Fibroblast of skin of scalp (primary cell): Measurements from ENCODE around the gene FAM110A.
A peak's percentile ranks its signal among the peaks of the same experiment; 100 is the strongest.
"Not testable (repeated sequence)": the region's sequence is repeated elsewhere in the genome, so short reads cannot be mapped to it uniquely, and the experiment has no call there.

Source experiments
- DNase-seq: peaks from one replicate; pipeline ENCODE4 v3.0.0-alpha.2; 2013

The FAM110A gene

GRCh38 chr20:844473-845225, 11.1 kb downstream of the FAM110A start:
- peak; percentile 87 for DNase-seq

- DNase-seq, result no peak
These were observed 11.8 kb downstream of the FAM110A start for GRCh38 chr20:845226-845868.

DNA sequence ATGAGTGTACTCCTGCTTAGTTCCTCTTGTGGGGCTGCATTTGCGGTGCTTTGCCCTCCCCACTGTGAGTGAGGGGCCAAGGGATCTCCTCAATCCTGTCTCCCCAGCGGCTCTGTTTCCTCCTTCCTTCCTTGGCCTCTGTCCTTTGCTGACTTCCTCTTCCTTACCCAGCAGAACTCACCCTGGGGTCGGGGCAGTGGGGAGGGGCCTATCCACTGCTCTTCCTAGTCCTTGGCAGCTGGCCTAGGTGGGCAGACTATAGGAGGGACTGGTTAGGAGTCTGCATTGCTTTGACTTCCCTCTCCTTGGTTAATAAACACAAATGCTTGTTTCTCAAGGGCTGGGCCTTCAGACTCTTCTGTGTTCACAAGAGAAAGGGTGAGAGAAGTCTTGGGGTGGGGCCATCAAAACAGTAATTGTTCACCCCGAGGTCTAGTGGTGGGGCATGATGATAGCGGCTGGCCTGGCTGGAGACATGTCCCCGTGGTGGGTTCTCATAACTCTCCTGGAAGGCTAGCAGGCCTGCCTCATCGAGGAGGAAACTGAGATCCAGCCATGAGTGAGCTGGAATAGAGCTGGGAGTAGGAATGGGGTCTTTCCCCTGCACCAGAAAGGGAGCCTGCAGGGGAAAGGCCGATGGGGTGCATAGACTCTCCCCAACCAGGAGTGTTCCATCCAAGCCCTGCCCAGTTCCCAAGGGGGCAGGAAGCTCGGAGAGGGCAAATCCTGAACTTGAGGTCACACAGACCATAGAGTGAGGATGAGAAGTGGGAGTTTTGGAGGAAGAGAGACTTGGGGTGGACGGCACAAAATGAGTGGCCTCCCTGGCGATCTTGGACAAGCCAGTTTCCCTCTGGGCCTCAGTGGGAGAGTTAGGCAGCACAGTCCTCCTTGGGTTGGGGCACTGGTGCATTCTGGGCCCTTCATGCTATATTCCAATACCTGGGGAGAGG, 12.7 kb downstream of the FAM110A start:
- no peak for DNase-seq

- DNase-seq, result no peak
These were observed 13.4 kb downstream of the FAM110A start for GRCh38 chr20:846894-847278.

GRCh38 chr20:848193-848592, 14.7 kb downstream of the FAM110A start:
- no peak for DNase-seq

DNA sequence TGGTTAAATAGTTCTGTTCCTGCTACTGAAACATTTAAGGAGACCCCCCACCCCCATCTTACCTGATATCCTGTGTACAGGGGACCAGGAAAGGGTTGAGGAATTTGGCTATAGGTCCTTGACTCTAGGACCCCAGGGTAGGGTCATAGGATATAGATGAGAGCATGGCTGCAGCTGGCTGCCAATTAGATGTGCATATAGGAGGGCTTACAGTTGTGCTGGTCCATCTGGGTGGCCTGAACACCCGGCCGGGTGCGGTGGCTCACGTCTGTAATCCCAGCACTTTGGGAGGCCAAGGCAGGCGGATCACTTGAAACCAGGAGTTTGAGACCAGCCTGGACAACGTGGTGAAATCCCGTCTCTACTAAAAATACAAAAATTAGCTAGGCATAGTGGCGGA, 15.2 kb downstream of the FAM110A start:
- DNase-seq, result not testable (repeated sequence)

DNA sequence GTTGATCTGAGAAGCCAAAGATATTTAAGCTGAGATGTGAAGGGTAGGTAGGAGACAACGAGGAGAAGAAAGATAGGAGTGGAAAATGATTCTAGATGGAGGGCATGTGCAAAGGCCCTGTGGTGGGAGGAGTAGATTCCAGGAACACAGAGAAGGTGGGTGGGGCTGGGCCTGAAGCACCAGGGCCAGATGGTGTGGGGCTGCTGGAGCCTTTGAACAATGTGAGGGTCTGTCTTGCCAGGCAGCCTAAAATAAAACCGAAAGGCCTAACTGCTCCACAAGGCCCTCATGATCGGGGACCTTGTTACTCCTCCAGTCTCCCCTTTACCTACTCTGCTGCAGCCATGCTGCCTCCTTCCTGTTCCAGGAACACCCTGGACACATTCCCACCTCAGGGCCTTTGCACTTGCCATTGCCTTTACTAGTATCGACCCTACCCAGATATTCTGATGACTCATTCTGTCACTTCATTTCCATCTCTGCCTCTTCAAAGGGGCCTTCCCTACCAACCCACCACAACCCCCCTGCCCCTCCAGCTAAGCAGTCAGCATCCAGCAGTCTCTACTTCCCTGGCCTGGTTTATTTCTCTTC, 20.0 kb downstream of the FAM110A start:
- DNase-seq, result no peak

- no peak for DNase-seq
These were observed 21.1 kb downstream of the FAM110A start for GRCh38 chr20:854601-855000.

GRCh38 chr20:855466-856360, 22.2 kb downstream of the FAM110A start:
- DNase-seq, result no peak

DNA sequence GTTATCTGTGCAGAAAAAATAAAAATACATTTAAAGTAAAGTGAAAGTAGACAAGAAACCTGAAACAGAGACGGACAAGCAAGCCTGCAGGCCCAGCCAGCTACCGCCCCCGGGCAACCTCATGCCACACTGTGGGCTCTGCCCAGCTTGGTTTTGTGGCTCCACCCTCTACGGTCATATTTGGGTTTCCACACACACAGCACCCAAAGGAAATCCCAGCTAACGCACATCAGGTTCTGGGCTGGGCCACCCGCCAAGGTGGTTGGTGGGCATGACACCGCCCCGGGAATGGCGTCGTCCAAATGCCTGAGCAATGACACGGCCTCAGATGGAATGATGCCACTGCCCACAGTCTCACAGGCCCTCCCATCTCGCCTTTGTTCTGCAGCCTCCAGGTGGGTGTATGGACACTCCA, 22.9 kb downstream of the FAM110A start:
- DNase-seq, result peak; percentile 67

DNA sequence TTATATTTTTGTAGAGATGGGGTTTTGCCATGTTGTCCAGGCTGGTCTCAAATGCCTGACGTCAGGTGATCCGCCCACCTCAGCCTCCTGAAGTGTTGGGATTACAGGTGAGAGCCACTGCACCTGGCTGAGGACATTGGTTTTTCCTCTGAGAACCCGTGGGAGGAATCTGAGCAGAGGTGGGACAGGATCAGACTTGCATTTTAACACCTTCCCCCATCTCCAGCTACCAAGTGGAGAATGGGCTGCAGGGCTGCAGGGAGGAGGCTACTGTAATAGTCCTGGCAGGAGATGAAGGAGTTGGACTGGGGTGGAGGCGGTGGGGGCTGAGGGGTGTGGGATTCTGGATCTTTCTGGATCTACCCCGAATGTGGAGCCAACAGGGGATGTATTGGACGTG, 24.5 kb downstream of the FAM110A start:
- no peak for DNase-seq

DNA sequence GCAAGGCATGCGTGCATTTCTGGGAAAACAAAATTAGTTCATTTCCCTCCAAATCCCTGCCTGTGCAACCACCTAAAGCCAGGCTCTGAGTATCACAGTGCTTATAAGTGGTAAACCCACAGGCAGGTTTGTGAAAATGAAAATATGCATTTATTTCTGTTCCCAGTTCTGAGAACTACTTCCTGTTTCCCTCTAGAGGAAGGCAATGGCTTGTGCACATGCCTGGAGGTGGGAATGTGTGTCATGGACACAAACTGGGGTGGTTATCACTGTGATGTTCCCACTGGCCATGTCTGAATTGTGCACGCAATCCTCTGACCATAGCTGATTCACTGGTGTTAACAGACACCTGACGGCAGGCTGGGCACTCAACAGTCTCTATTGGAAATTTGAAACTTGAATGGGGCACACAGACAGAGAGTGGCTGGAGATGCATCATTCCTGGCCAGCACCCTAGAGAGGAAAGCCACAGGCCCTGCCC, 26.3 kb downstream of the FAM110A start:
- peak; percentile 6 for DNase-seq

GRCh38 chr20:860891-861290, 27.4 kb downstream of the FAM110A start:
- no peak for DNase-seq

- DNase-seq, result no peak
These were observed 31.9 kb downstream of the FAM110A start for GRCh38 chr20:865440-865839.

GRCh38 chr20:868279-868678, 34.8 kb downstream of the FAM110A start:
- no peak for DNase-seq

GRCh38 chr20:869606-870005, 36.1 kb downstream of the FAM110A start:
- no peak for DNase-seq

GRCh38 chr20:870758-871157, 37.2 kb downstream of the FAM110A start:
- no peak for DNase-seq

GRCh38 chr20:871436-871835, 37.9 kb downstream of the FAM110A start:
- DNase-seq, result no peak

DNA sequence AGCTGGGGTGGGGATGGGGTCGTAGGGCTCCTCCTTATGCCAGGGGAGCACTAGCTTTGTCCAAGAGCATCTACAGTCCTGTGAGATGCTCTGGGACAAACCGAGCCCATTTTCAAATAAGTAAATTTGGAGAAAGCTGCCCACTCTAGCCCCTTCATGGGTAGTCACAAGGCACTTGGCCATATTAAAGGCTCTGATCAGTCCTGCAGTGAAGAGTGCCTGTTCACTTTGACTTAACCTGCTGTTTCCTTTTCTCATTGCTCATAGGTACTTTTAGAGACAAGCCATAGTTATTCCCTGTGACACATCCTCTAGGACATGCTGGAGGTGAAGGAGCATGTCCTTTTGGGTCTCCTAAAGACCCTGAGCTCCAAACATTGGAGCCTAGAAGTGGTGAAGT, 38.4 kb downstream of the FAM110A start:
- no peak for DNase-seq

DNA sequence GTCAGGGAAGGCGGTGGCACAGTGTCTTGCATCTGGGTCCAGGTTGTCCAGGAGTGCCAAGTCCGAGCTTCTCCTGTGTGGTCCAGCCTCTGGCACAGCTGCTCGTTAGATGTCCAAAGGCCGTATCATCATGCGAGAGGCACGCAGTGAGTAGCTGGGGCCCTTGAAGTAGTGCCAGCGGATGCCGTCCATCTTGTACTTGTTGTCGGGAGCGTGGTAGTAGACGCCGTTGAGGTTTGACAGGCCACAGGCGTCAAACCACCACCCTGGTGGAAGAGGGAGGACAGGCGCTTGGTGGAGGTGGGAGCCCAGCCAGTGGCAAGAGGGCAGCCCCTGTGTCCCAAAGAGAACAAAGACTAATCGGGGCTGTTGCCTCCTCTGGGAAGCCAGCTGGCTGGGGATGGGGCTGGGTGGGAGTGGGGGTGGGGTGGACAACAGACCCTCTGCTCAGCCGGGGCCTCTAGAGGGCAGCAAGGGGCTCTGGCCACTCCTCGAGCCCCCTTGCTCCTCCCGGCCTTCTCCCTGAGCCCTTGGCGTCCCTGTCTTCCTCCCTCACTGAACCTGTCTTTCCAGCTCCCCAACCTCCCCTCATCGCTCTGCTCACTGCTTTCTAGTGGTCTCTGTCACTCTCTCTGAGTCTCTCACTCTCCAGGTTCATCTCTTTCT, 39.5 kb downstream of the FAM110A start:
- DNase-seq, result no peak
